Activated CD4-positive, alpha-beta T cell treated with anti-CD3 and anti-CD28 coated beads for 36 hours (primary cell): Measurements from ENCODE around the gene ZNF81. TPM values are rescaled to one million over a fixed set of nuclear protein-coding genes. Genes with fewer than 3 reads are reported as not detected.
"Not testable (repeated sequence)": the region's sequence is repeated elsewhere in the genome, so short reads cannot be mapped to it uniquely, and the experiment has no call there.

Experiments
- ATAC-seq: fragments of 200-7000 bp; cut with Tn5 transposase; one replicate; pipeline ENCODE4 v1.10.0; 2021; ENCODE audit warnings: mild to moderate bottlenecking, moderate library complexity
- CTCF ChIA-PET: fragments of 350-600 bp; sonication (Branson Sonifier 250); formaldehyde crosslinking; loops from one replicate; lab custom pipeline; 2021; ENCODE audit warnings: antibody characterized with exemption; lab: Charles Lee
- POLR2A ChIA-PET: fragments of 350-600 bp; sonication (Branson Sonifier 250); formaldehyde crosslinking; loops from one replicate; lab custom pipeline; 2021; ENCODE audit warnings: antibody characterized with exemption, inconsistent platforms; lab: Charles Lee
- DNase-seq: peaks from one replicate; pipeline ENCODE4 v3.0.0-alpha.2; 2020
- H3K27ac Mint-ChIP-seq: one replicate; pipeline ENCODE4 v1.8.0; 2021; ENCODE audit warnings: mixed read lengths
- H3K27me3 Mint-ChIP-seq: one replicate; pipeline ENCODE4 v1.8.0; 2021; ENCODE audit warnings: mixed read lengths
- H3K36me3 Mint-ChIP-seq: one replicate; pipeline ENCODE4 v1.8.0; 2021; ENCODE audit warnings: low read depth, mixed read lengths
- H3K4me1 Mint-ChIP-seq: one replicate; pipeline ENCODE4 v1.8.0; 2021; ENCODE audit warnings: mixed read lengths
- H3K4me3 Mint-ChIP-seq: one replicate; pipeline ENCODE4 v1.8.0; 2021; ENCODE audit warnings: mild to moderate bottlenecking, moderate library complexity, mixed read lengths
- H3K9me3 Mint-ChIP-seq: one replicate; pipeline ENCODE4 v1.8.0; 2021; ENCODE audit warnings: low read depth, mixed read lengths
- intact Hi-C, 2 experiments: fragments of 100-400 bp; cut with DNase I in 1 of 2; cut with micrococcal nuclease in 1 of 2; formaldehyde crosslinking; loops; one replicate each; pipeline versions ENCODE4 v1.14.2 to v1.15.1; 2022 to 2024; cut with DNase I, micrococcal nuclease
- total RNA-seq, 2 experiments: library from RNA; stranded (reverse); gene quantifications; one replicate each; pipeline ENCODE4 v1.2.3, GENCODE V29; 2021

The ZNF81 gene
- total RNA-seq, 2 experiments from 2014 or later: 5.3 to 6.4 TPM

DNA sequence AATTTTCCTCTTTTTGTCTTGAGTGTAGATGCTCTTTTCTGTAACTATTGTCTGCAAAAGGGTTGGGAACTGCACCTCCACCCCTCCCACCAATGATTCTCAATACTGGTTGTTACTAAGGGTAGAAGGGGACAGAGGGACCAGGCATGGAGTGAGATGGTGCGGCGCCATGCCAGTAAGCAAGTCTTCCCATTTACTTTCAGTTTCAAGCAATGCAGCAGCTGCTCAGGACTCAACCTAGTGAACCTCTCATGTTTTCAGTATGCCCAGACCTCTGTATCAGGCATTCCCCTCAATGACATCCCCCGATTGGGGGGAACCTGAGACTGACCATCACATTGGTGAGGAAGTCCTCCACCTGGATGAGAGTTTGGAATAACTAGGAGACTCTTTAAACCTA is 41.5 kb downstream of the ZNF81 start:
- no peak for ATAC-seq
- POLR2A ChIA-PET: no interaction called here
- Mint-ChIP-seq H3K9me3 (peaks cover 2% of the 10 kb centered on the region), H3K27me3 (no peaks in the 10 kb centered on the region), H3K4me1 (no peaks in the 10 kb centered on the region), H3K36me3 (peaks cover 22% of the 10 kb centered on the region), H3K27ac (no peak overlapping the region), H3K4me3 (no peak overlapping the region)
- CTCF ChIA-PET: no interaction called here
- no peak for DNase-seq
- intact Hi-C loops: no loop called here

DNA sequence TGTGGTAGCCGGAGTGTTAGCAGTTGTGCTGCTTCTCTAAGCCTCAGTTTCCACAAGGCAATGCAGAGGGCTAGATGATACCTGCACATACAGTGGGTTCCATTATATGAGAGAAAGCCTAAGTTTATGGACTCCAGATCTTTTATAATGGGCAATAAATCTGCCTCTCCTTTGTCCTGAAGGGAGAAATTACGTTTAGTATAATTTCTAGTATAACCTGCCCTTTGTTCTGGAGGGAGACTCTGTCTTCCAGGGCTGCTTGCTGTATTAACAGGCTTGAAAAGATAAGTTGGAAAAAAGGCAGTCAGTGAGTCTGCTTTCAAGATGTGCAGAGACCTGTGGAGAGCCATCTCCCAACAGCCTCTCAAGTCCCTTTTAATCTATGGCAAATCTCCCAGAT is 42.8 kb downstream of the ZNF81 start:
- H3K9me3 Mint-ChIP-seq: no peaks in the 10 kb centered on the region
- no peak overlapping the region for H3K4me3 Mint-ChIP-seq
- no peak for ATAC-seq
- ChIA-PET CTCF (no interaction called here), POLR2A (no interaction called here)
- peaks cover 14% of the 10 kb centered on the region for H3K36me3 Mint-ChIP-seq
- H3K27me3 Mint-ChIP-seq: no peaks in the 10 kb centered on the region
- H3K4me1 Mint-ChIP-seq: no peaks in the 10 kb centered on the region
- H3K27ac Mint-ChIP-seq: no peak overlapping the region
- intact Hi-C loops: no loop called here
- no peak for DNase-seq

DNA sequence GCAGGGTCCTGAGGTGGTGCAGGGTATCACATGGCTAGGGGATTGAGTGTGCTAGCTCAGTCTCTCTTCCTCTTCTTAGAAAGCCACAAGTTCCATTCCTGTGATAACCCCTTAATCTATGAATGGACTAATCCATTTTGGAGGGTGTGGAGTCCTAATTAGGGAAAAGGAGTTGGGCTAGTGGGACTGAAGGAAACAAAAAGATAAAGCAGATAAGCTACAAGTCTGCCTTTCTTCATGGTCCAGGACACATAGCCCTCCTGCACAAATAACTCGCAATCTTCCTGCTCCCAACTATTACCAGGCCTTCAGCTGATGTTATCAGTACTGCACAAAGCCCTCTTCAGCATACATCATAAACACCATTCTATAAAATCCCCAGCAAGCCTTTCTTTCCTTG is 44.2 kb downstream of the ZNF81 start:
- H3K4me3 Mint-ChIP-seq: no peak overlapping the region
- no peak for DNase-seq

DNA sequence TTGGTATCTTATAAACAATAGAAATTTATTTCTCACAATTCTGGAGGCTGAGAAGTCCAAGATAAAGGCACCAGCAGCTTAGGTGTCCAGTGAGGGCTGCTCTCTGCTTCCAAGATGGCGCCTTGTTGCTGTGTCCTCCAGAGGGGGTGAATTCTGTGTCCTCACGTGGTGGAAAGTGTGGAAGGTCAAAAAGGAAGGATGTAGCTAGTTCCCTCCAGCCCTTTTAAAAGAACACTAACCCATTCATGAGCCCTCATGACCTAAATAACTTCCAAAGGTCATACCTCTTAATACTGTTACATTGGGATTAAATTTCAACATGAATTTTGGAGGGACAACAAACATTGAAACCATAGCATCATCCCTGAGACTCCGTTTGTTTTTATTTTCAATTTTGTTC is 48.8 kb downstream of the ZNF81 start:
- no peak overlapping the region for H3K27ac Mint-ChIP-seq
- POLR2A ChIA-PET: no interaction called here
- H3K4me1 Mint-ChIP-seq: no peaks in the 10 kb centered on the region
- H3K9me3 Mint-ChIP-seq: no peaks in the 10 kb centered on the region
- H3K4me3 Mint-ChIP-seq: no peak overlapping the region
- no peak for ATAC-seq
- CTCF ChIA-PET: no interaction called here
- H3K36me3 Mint-ChIP-seq: peaks cover 28% of the 10 kb centered on the region
- no peaks in the 10 kb centered on the region for H3K27me3 Mint-ChIP-seq
- DNase-seq: no peak
- intact Hi-C loops: no loop called here

More for the DNA sequence above, 44.2 kb downstream of the ZNF81 start:
- ChIA-PET POLR2A (no interaction called here), CTCF (no interaction called here)
- Mint-ChIP-seq H3K27me3 (no peaks in the 10 kb centered on the region), H3K36me3 (peaks cover 18% of the 10 kb centered on the region), H3K9me3 (no peaks in the 10 kb centered on the region), H3K4me1 (no peaks in the 10 kb centered on the region), H3K27ac (no peak overlapping the region)
- intact Hi-C loops: no loop called here
- ATAC-seq: no peak

DNA sequence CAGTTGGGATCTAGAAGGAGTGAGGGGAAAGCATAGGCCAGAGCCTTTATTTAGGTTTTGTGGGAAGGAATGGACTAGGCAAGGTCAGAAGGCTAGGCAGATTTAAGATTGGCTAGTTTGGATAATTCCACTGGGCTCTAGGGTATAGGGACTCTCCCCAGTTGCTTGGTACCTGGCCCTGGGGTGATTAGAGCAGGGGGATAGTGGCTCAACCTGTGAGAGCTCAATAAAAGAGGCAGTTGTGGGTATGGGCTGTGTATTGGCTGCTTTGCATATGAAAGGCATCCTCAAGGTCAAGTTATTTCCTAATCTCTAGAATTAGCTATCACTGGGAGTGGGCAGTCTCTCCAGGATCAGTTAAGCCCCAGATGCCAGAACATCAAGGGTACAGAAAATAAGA is 61.3 kb downstream of the ZNF81 start:
- ChIA-PET CTCF (no interaction called here), POLR2A (no interaction called here)
- no peaks in the 10 kb centered on the region for H3K9me3 Mint-ChIP-seq
- H3K4me1 Mint-ChIP-seq: no peaks in the 10 kb centered on the region
- H3K36me3 Mint-ChIP-seq: peaks cover 24% of the 10 kb centered on the region
- no peak overlapping the region for H3K4me3 Mint-ChIP-seq
- intact Hi-C loops: no loop called here
- DNase-seq (no peak), ATAC-seq (no peak)
- no peaks in the 10 kb centered on the region for H3K27me3 Mint-ChIP-seq
- H3K27ac Mint-ChIP-seq: no peak overlapping the region

DNA sequence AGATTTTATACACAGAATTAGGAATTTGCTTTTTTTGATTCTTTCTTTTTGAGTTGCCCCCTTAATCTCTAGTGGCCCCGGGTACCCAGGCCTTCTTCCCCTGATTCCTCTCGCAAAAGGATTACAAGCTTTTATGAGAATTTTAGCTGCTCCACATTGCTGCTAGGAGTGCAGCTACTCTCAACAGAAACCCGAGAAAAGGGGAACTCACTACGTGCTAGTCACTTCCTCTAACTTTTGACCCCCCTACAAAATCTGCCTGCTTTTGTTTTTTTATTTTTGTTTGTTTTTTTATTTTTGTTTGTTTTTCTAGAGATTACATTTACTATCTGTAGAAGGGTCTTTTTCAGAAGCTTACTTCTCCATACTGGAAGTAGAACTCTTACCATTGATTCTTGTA is 64.1 kb downstream of the ZNF81 start:
- H3K27ac Mint-ChIP-seq: no peak overlapping the region
- CTCF ChIA-PET: interaction anchor here (0.7 kb wide), 1 partner anchor 144 kb away, joined by 3 read pairs; no protein-coding TSS in a partner anchor

DNA sequence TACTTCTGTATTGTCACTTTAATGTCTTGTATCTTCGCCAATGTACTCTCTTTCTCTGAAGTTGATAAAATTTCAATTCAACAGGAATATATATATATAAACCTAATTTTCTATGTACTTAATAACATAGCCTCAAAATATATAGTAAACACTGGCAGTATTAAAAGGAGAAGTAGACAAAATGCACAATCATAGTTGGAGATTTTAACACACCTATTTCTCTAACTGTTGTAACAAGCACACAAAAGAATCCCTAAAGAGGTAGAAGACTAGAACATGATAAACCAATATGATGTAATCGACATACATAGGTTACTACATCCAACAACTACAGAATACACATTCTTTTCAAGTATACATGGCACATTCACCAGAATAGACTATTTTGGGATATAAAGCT is 65.5 kb downstream of the ZNF81 start:
- Mint-ChIP-seq H3K27me3 (no peaks in the 10 kb centered on the region), H3K27ac (no peak overlapping the region), H3K9me3 (no peaks in the 10 kb centered on the region), H3K4me3 (no peak overlapping the region), H3K36me3 (peaks cover 6% of the 10 kb centered on the region), H3K4me1 (no peaks in the 10 kb centered on the region)
- ChIA-PET POLR2A (no interaction called here), CTCF (no interaction called here)
- ATAC-seq (no peak), DNase-seq (no peak)
- intact Hi-C loops: no loop called here

More for the DNA sequence above, 64.1 kb downstream of the ZNF81 start:
- Mint-ChIP-seq H3K4me3 (no peak overlapping the region), H3K9me3 (no peaks in the 10 kb centered on the region), H3K36me3 (peaks cover 13% of the 10 kb centered on the region), H3K4me1 (no peaks in the 10 kb centered on the region), H3K27me3 (no peaks in the 10 kb centered on the region)
- DNase-seq (no peak), ATAC-seq (no peak)
- intact Hi-C loops: no loop called here
- POLR2A ChIA-PET: interaction anchor here (0.6 kb wide), 1 partner anchor 61 kb away, joined by 3 read pairs; no protein-coding TSS in a partner anchor

DNA sequence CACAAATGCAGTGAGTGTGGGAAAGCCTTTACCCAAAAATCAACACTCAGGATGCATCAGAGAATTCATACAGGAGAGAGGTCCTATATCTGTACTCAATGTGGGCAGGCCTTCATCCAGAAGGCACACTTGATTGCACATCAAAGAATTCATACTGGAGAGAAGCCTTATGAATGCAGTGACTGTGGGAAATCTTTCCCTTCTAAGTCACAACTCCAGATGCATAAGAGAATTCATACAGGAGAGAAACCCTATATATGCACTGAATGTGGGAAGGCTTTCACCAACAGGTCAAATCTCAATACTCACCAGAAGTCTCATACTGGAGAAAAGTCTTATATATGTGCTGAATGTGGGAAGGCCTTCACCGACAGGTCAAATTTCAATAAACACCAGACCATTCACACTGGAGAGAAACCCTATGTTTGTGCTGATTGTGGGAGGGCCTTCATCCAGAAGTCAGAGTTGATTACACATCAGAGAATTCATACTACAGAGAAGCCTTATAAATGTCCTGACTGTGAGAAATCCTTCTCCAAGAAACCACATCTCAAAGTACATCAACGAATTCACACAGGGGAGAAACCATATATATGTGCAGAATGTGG is 79.3 kb downstream of the ZNF81 start:
- intact Hi-C loops: no loop called here
- no peak for DNase-seq
- Mint-ChIP-seq H3K27me3 (no peaks in the 10 kb centered on the region), H3K27ac (no peak overlapping the region), H3K9me3 (peaks cover 24% of the 10 kb centered on the region), H3K36me3 (peaks cover 29% of the 10 kb centered on the region), H3K4me1 (no peaks in the 10 kb centered on the region), H3K4me3 (no peak overlapping the region)
- CTCF ChIA-PET: no interaction called here
- ATAC-seq: no peak
- POLR2A ChIA-PET: no interaction called here

DNA sequence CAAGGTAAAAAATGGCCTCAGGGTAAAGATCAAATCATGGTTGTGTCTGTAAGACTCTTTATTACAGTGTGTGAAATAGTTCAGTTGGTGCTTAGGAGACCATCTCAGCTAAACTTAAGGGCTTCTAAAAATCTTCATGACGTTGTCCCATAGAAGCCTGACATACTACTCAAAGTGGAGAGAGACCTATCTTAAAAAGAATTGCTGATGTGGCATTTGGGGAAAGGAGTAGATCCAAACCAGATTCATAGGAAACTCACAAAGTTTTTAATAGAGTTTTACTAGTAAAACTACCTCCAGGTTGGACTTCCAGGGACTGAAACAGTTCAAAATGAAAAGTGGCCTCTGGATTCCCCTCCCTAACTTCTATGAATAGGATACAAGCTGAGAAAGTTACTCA is 81.6 kb downstream of the ZNF81 start:
- H3K27me3 Mint-ChIP-seq: no peaks in the 10 kb centered on the region
- CTCF ChIA-PET: interaction anchor here (1.1 kb wide), 1 partner anchor 11 kb away, joined by 3 read pairs; no protein-coding TSS in a partner anchor
- no peak overlapping the region for H3K27ac Mint-ChIP-seq
- POLR2A ChIA-PET: no interaction called here
- ATAC-seq (no peak), DNase-seq (no peak)
- intact Hi-C loops: no loop called here
- H3K4me1 Mint-ChIP-seq: no peaks in the 10 kb centered on the region
- peaks cover 25% of the 10 kb centered on the region for H3K36me3 Mint-ChIP-seq
- peaks cover 23% of the 10 kb centered on the region for H3K9me3 Mint-ChIP-seq
- H3K4me3 Mint-ChIP-seq: no peak overlapping the region

DNA sequence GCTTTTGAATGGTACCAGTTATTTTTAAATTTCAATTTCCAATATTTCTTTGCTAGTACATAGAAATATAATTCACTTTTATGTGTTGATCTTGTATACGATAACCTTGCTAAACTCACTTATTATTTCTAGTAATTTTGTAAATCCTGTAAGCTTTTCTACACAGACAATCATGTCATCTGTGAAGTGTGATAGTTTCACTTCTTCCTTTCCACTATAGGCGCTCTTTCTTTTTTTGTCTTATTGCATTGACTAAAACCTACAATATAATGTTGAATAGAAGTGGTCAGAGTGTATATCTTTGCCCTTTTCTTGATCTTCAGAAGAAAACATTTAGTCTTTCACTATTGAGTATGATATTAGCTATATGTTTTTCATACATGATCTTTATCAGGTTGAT is 90.5 kb downstream of the ZNF81 start:
- ATAC-seq: no peak
- POLR2A ChIA-PET: no interaction called here
- intact Hi-C loops: no loop called here
- CTCF ChIA-PET: no interaction called here
- H3K4me3 Mint-ChIP-seq: no peak overlapping the region
- DNase-seq: no peak
- no peaks in the 10 kb centered on the region for H3K27me3 Mint-ChIP-seq
- H3K36me3 Mint-ChIP-seq: no peaks in the 10 kb centered on the region
- H3K4me1 Mint-ChIP-seq: no peaks in the 10 kb centered on the region
- H3K9me3 Mint-ChIP-seq: no peaks in the 10 kb centered on the region
- no peak overlapping the region for H3K27ac Mint-ChIP-seq

DNA sequence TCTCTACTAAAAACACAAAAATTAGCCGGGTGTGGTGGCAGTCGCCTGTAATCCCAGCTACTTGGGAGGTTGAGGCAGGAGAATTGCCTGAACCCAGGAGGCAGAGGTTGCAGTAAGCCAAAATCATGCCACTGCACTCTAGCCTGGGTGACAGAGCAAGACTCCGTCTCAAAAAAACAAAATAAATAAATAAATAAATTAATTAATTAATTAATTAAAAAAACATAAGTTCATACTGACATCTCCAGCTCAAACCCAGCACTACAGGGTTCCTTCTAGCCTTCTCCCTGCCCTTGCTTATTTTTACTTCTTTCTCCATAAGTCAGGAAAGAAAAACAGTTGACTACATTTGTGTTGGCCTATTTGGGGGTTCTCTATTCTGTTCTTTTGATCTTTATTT is 95.3 kb downstream of the ZNF81 start:
- H3K27me3 Mint-ChIP-seq, H3K4me1 Mint-ChIP-seq, H3K36me3 Mint-ChIP-seq, H3K9me3 Mint-ChIP-seq, intact Hi-C loops, ATAC-seq, POLR2A ChIA-PET, H3K4me3 Mint-ChIP-seq, DNase-seq, H3K27ac Mint-ChIP-seq: not testable (repeated sequence)
- CTCF ChIA-PET: interaction anchor here (1.2 kb wide), 1 partner anchor 15 kb away, joined by 3 read pairs; no protein-coding TSS in a partner anchor

DNA sequence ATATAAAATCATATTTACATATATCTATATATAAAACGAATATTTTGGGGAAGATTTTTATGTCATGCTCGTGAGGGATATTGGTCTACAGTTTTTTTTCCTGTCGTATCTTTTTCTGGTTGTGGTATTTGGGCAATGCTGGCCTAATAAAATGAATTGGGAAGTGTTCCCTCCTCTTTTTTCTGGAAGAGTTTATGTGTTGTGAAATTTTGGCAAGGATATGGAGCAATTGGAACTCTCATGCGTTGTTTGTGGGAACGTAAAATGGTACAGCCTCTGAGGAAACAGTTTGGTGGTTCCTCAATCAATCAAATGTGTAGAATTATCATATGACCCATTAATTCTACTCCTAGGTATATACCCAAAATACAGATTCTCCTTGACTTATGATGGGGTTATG is 97.2 kb downstream of the ZNF81 start:
- intact Hi-C loops: no loop called here
- H3K4me3 Mint-ChIP-seq: no peak overlapping the region
- peaks cover 8% of the 10 kb centered on the region for H3K4me1 Mint-ChIP-seq
- no peaks in the 10 kb centered on the region for H3K27me3 Mint-ChIP-seq
- POLR2A ChIA-PET: no interaction called here
- ATAC-seq: no peak
- CTCF ChIA-PET: no interaction called here
- no peaks in the 10 kb centered on the region for H3K9me3 Mint-ChIP-seq
- DNase-seq: no peak
- no peaks in the 10 kb centered on the region for H3K36me3 Mint-ChIP-seq
- no peak overlapping the region for H3K27ac Mint-ChIP-seq
